ENCODE measurements around the gene ERCC4.

Gene ERCC4

GRCh38 chr16:13923703-13924298 is 3.8 kb downstream of the ERCC4 start:
- Mint-ChIP-seq H3K4me3 (no peak overlapping the region), H3K36me3 (ENCODE audit: low read depth) (peaks cover 15% of the 10 kb centered on the region), H3K4me1 (peaks cover 24% of the 10 kb centered on the region), H3K27ac (no peak overlapping the region), H3K9me3 (no peaks in the 10 kb centered on the region), H3K27me3 (ENCODE audit: low read depth, poor library complexity) (no peaks in the 10 kb centered on the region)
- no peak for DNase-seq
- TF ChIP-seq, protein P1, sequence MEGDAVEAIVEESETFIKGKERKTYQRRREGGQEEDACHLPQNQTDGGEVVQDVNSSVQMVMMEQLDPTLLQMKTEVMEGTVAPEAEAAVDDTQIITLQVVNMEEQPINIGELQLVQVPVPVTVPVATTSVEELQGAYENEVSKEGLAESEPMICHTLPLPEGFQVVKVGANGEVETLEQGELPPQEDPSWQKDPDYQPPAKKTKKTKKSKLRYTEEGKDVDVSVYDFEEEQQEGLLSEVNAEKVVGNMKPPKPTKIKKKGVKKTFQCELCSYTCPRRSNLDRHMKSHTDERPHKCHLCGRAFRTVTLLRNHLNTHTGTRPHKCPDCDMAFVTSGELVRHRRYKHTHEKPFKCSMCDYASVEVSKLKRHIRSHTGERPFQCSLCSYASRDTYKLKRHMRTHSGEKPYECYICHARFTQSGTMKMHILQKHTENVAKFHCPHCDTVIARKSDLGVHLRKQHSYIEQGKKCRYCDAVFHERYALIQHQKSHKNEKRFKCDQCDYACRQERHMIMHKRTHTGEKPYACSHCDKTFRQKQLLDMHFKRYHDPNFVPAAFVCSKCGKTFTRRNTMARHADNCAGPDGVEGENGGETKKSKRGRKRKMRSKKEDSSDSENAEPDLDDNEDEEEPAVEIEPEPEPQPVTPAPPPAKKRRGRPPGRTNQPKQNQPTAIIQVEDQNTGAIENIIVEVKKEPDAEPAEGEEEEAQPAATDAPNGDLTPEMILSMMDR (IDR thresholded peaks at IDR 0.05): peak; percentile 69

GRCh38 chr16:13926464-13926863 is 6.5 kb downstream of the ERCC4 start:
- DNase-seq: no peak
- no peak overlapping the region for H3K4me3 Mint-ChIP-seq
- peaks cover 5% of the 10 kb centered on the region for H3K4me1 Mint-ChIP-seq
- H3K36me3 Mint-ChIP-seq (ENCODE audit: low read depth): peaks cover 22% of the 10 kb centered on the region
- TF ChIP-seq, protein P1 (IDR thresholded peaks at IDR 0.05): no peak
- no peak overlapping the region for H3K27ac Mint-ChIP-seq
- no peaks in the 10 kb centered on the region for H3K27me3 Mint-ChIP-seq (ENCODE audit: low read depth, poor library complexity)
- no peaks in the 10 kb centered on the region for H3K9me3 Mint-ChIP-seq

GRCh38 chr16:13926891-13927290 is 6.9 kb downstream of the ERCC4 start:
- TF ChIP-seq, protein P1 (IDR thresholded peaks at IDR 0.05): no peak
- Mint-ChIP-seq H3K27ac (no peak overlapping the region), H3K9me3 (no peaks in the 10 kb centered on the region), H3K4me1 (peaks cover 4% of the 10 kb centered on the region), H3K27me3 (ENCODE audit: low read depth, poor library complexity) (no peaks in the 10 kb centered on the region), H3K4me3 (no peak overlapping the region), H3K36me3 (ENCODE audit: low read depth) (peaks cover 23% of the 10 kb centered on the region)
- DNase-seq: no peak

GRCh38 chr16:13928646-13929045 is 8.7 kb downstream of the ERCC4 start:
- H3K9me3 Mint-ChIP-seq: no peaks in the 10 kb centered on the region
- H3K4me1 Mint-ChIP-seq: peaks cover 4% of the 10 kb centered on the region
- no peak overlapping the region for H3K4me3 Mint-ChIP-seq
- H3K27me3 Mint-ChIP-seq (ENCODE audit: low read depth, poor library complexity): no peaks in the 10 kb centered on the region
- H3K27ac Mint-ChIP-seq: no peak overlapping the region
- no peak for DNase-seq
- peaks cover 29% of the 10 kb centered on the region for H3K36me3 Mint-ChIP-seq (ENCODE audit: low read depth)
- TF ChIP-seq, protein P1 (IDR thresholded peaks at IDR 0.05): no peak

GRCh38 chr16:13931845-13932244 is 11.9 kb downstream of the ERCC4 start:
- peaks cover 45% of the 10 kb centered on the region for H3K36me3 Mint-ChIP-seq (ENCODE audit: low read depth)
- TF ChIP-seq, protein P1 (IDR thresholded peaks at IDR 0.05): no peak
- H3K4me3 Mint-ChIP-seq: no peak overlapping the region
- no peak overlapping the region for H3K27ac Mint-ChIP-seq
- no peaks in the 10 kb centered on the region for H3K4me1 Mint-ChIP-seq
- no peaks in the 10 kb centered on the region for H3K9me3 Mint-ChIP-seq
- DNase-seq: no peak
- H3K27me3 Mint-ChIP-seq (ENCODE audit: low read depth, poor library complexity): no peaks in the 10 kb centered on the region

DNA sequence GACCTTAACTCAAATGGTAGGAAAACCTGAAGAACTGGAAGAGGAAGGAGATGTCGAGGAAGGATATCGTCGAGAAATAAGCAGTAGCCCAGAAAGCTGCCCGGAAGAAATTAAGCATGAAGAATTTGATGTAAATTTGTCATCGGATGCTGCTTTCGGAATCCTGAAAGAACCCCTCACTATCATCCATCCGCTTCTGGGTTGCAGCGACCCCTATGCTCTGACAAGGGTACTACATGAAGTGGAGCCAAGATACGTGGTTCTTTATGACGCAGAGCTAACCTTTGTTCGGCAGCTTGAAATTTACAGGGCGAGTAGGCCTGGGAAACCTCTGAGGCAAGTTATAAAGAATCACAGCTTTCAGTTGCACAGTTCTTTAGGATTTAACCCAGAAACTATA is 15.5 kb downstream of the ERCC4 start:
- H3K4me3 Mint-ChIP-seq: no peak overlapping the region
- DNase-seq: peak; percentile 51
- no peaks in the 10 kb centered on the region for H3K4me1 Mint-ChIP-seq
- H3K36me3 Mint-ChIP-seq (ENCODE audit: low read depth): peaks cover 64% of the 10 kb centered on the region
- no peaks in the 10 kb centered on the region for H3K9me3 Mint-ChIP-seq
- H3K27ac Mint-ChIP-seq: no peak overlapping the region
- H3K27me3 Mint-ChIP-seq (ENCODE audit: low read depth, poor library complexity): no peaks in the 10 kb centered on the region
- TF ChIP-seq, protein P1 (IDR thresholded peaks at IDR 0.05): peak; percentile 61

Data from nephron progenitor cell (in vitro differentiated cells).